Nephron progenitor cell (in vitro differentiated cells): Measurements from ENCODE around the gene ZFHX3.

Source experiments
- DNase-seq: peaks from one replicate; pipeline ENCODE4 v3.0.0; 2021
- H3K27ac Mint-ChIP-seq: 2 replicates; pipeline ENCODE4 v1.8.0; 2021; ENCODE audit warnings: mild to moderate bottlenecking, moderate library complexity, mixed read lengths
- H3K27me3 Mint-ChIP-seq: 2 replicates; pipeline ENCODE4 v1.8.0; 2021; ENCODE audit warnings: mild to moderate bottlenecking, low read depth, mixed read lengths; ENCODE audit not compliant: poor library complexity
- H3K36me3 Mint-ChIP-seq: 2 replicates; pipeline ENCODE4 v1.8.0; 2021; ENCODE audit warnings: low read depth, mixed read lengths
- H3K4me1 Mint-ChIP-seq: 2 replicates; pipeline ENCODE4 v1.8.0; 2021; ENCODE audit warnings: mixed read lengths
- H3K4me3 Mint-ChIP-seq: 2 replicates; pipeline ENCODE4 v1.8.0; 2021; ENCODE audit warnings: mild to moderate bottlenecking, moderate library complexity, mixed read lengths
- H3K9me3 Mint-ChIP-seq: 2 replicates; pipeline ENCODE4 v1.8.0; 2021; ENCODE audit warnings: mild to moderate bottlenecking, moderate library complexity, mixed read lengths
- CTCF ChIP-seq: fragments of 200-600 bp; sonication (generic); IDR thresholded peaks from 2 replicates; pipeline ENCODE4 v1.5.0; 2021; ENCODE audit warnings: antibody characterized with exemption

Gene ZFHX3

GRCh38 chr16:72974142-72974769 is 73.7 kb downstream of the ZFHX3 start:
- Mint-ChIP-seq H3K4me1 (peaks cover 50% of the 10 kb centered on the region), H3K4me3 (no peak overlapping the region), H3K27ac (no peak overlapping the region), H3K36me3 (peaks cover 7% of the 10 kb centered on the region), H3K9me3 (no peaks in the 10 kb centered on the region), H3K27me3 (peaks cover 7% of the 10 kb centered on the region)
- no peak for DNase-seq
- no peak for TF ChIP-seq CTCF

GRCh38 chr16:72972878-72973571 is 74.9 kb downstream of the ZFHX3 start:
- TF ChIP-seq CTCF, result no peak
- Mint-ChIP-seq H3K9me3 (no peaks in the 10 kb centered on the region), H3K4me3 (no peak overlapping the region), H3K27ac (no peak overlapping the region), H3K4me1 (peaks cover 49% of the 10 kb centered on the region), H3K27me3 (peaks cover 7% of the 10 kb centered on the region), H3K36me3 (peaks cover 8% of the 10 kb centered on the region)
- DNase-seq, result no peak

- Mint-ChIP-seq H3K4me3 (no peak overlapping the region), H3K27ac (no peak overlapping the region), H3K27me3 (peaks cover 7% of the 10 kb centered on the region), H3K4me1 (peaks cover 38% of the 10 kb centered on the region), H3K36me3 (peaks cover 13% of the 10 kb centered on the region), H3K9me3 (no peaks in the 10 kb centered on the region)
- DNase-seq, result no peak
- no peak for TF ChIP-seq CTCF
These were observed 76.6 kb downstream of the ZFHX3 start for GRCh38 chr16:72971370-72971769.

- H3K4me3 Mint-ChIP-seq, result no peak overlapping the region
- no peak for DNase-seq
- H3K27ac Mint-ChIP-seq, result peak overlapping the region; percentile 69
- peaks cover 7% of the 10 kb centered on the region for H3K27me3 Mint-ChIP-seq
- no peak for TF ChIP-seq CTCF
- H3K36me3 Mint-ChIP-seq, result peaks cover 19% of the 10 kb centered on the region
- peaks cover 35% of the 10 kb centered on the region for H3K4me1 Mint-ChIP-seq
- no peaks in the 10 kb centered on the region for H3K9me3 Mint-ChIP-seq
These were observed 77.3 kb downstream of the ZFHX3 start for GRCh38 chr16:72970656-72971055.

GRCh38 chr16:72969812-72970211 is 78.1 kb downstream of the ZFHX3 start:
- Mint-ChIP-seq H3K27ac (peak overlapping the region; percentile 95), H3K27me3 (peaks cover 7% of the 10 kb centered on the region), H3K36me3 (peaks cover 25% of the 10 kb centered on the region), H3K4me3 (no peak overlapping the region), H3K9me3 (no peaks in the 10 kb centered on the region), H3K4me1 (peaks cover 31% of the 10 kb centered on the region)
- no peak for TF ChIP-seq CTCF
- no peak for DNase-seq

- H3K27ac Mint-ChIP-seq, result peak overlapping the region; percentile 95
- no peak for TF ChIP-seq CTCF
- peaks cover 34% of the 10 kb centered on the region for H3K4me1 Mint-ChIP-seq
- no peak for DNase-seq
- H3K9me3 Mint-ChIP-seq, result no peaks in the 10 kb centered on the region
- H3K36me3 Mint-ChIP-seq, result peaks cover 25% of the 10 kb centered on the region
- no peak overlapping the region for H3K4me3 Mint-ChIP-seq
- H3K27me3 Mint-ChIP-seq, result peaks cover 2% of the 10 kb centered on the region
These were observed 78.8 kb downstream of the ZFHX3 start for GRCh38 chr16:72969146-72969545.
